ENCODE results near the gene IGFN1.

IGFN1 gene

GRCh38 chr1:201222125-201222524 lies 31.5 kb downstream of the IGFN1 start:
- TF ChIP-seq CTCF (IDR thresholded peaks at IDR 0.05): no peak

DNA sequence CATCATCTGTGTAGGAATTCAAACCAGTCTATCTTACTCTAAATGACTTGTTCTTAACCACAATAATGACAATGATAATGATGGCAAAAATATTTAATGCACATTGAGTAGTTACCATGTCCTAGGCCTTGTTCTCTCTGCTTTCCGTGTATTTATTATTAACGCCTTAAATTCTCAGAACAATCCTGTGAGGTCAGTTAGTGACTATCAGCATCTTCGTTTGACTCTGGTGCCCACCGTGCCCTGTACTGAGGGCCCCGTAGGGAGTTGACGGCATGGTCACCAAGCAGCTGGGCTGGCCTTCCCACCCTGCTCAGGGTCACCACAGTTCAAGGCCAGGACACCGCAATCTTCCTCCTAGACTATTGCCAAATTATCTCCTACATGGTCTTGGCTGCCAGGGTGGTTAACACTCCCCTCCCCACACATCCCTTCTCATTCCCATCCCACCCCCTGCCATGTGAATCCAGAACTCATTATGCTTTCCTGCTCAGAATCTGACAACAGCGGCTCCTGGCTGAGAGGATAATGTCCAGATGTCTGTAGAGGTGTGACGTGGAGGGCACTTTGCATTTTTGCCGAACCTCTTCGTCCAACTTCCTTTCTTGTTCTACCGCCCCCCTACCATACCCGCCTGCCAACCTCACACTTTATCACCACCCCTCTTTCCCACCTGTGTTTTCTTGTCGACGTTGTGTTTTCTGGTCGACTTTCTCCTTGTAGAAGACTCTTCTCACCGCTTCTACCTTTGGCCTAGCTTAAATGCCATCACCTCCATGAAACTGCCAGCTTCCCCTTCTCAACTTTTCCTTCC lies 33.4 kb downstream of the IGFN1 start:
- no peak for TF ChIP-seq CTCF (IDR thresholded peaks at IDR 0.05)

GRCh38 chr1:201224666-201225370 lies 34.2 kb downstream of the IGFN1 start:
- TF ChIP-seq CTCF (IDR thresholded peaks at IDR 0.05): no peak

DNA sequence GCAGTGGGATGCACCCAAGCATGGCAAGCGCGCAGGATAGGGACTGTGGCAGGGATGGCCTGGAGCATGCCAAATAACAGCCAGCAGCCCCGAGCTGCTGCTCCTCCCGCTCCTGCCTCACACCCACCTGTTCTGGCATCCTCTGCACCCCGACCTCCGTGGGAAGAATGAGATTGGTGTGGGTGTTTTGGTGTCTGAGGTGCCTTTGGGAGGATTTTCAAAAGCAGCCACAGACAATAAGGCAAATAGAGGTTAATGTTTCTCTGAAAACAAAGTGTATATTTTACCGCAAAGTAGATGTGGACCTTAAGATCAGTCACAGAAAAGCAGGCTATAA lies 35.5 kb downstream of the IGFN1 start:
- no peak for TF ChIP-seq CTCF (IDR thresholded peaks at IDR 0.05)

- TF ChIP-seq CTCF (IDR thresholded peaks at IDR 0.05): no peak
Measured at GRCh38 chr1:201226859-201227488, 36.4 kb downstream of the IGFN1 start.

DNA sequence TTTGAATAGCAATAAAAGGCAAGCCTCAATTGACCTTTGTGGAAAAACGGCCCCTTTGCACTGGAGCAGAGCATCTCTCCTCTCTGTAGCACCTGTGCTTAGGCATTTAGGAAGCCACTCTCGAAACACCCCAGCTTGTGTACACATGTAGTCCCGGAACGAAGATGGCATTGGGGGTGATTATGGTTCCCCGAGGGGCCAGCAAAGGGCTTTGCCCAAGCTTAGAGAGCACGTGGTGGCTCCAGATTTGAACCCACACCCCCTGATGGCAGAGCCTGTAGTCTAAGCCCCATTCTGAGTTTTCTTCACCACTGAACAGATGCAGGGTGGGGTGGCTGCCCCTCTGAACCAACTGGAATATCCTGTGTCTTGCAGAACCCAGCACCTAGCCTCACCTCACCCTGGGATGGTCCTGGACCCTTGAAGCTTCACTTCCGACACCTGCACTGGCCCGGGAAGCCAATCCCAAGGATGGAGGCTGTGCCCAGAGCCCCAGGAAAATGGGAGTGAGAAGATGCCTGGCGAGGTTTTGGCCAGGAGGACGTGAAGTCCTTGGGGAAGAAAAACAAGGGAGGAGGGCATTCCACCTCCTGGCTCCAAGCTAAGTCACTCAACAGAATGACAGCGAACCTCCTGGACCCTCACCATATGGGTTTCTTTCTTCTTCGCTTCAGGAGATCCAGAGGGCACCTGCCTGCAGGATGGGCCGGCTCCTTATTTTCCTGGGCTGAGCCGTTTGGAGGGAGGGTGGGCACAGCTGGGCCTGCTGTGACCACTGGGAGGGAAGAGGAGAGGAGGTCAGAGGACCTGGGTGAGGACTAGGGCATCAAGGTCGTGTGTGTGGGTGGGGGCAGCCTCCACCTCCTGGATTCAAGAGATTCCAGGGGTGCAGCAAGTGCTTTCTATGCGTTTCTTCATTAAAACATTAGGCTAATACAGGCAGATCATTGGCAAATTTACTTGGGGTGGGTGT lies 37.7 kb downstream of the IGFN1 start:
- TF ChIP-seq CTCF (IDR thresholded peaks at IDR 0.05): no peak

DNA sequence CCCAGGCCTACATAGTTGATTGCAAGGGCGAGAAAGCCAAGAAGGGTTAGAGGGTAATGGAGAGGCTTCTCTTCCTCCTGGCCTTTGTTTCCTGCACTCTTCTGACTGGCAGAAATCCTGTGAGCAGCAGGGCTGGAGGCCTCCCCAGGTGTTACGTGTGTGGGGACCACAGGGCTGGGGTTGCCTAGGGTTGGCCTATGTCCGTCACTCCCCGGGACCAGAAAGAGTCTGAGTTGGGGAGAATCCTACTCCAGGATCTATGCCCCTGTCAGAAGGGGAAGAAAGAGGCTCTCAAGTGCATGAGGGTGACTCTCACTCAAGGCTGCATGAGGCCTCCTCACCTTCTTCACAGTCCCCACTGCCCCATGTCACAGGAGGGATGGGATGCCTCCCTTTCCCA lies 38.5 kb downstream of the IGFN1 start:
- TF ChIP-seq CTCF (IDR thresholded peaks at IDR 0.05): no peak
